Naive thymus-derived CD8-positive, alpha-beta T cell (primary cell): ENCODE results near the gene NISCH. TPM values are rescaled to one million over a fixed set of nuclear protein-coding genes. Genes with fewer than 3 reads are reported as not detected.

Source experiments
- ATAC-seq, 2 donors: fragments of 150-1000 bp; cut with Tn5 transposase in 1 of 2; sonication (Bioruptor Pico), chemical (Tn5 transposase) in 1 of 2; 1 replicate in 1 of 2; 2 replicates in 1 of 2; pipeline ENCODE4 v1.10.0; 2021; ENCODE audit warnings: mild to moderate bottlenecking in 2 of 2, moderate library complexity in 2 of 2
- POLR2A ChIA-PET: fragments of 350-600 bp; sonication (Branson Sonifier 250); formaldehyde crosslinking; loops from one replicate; lab custom pipeline; 2021; ENCODE audit warnings: antibody characterized with exemption; lab: Charles Lee
- DNase-seq, 10 donors: peaks; one replicate each; pipeline versions ENCODE4 v3.0.0 to v3.0.0-alpha.2; 2020 to 2022
- H3K27ac Mint-ChIP-seq, 10 donors: one replicate each; pipeline ENCODE4 v1.8.0; 2020 to 2022; ENCODE audit warnings: mild to moderate bottlenecking in 10 of 10, mixed read lengths in 10 of 10, moderate library complexity in 4 of 10, inconsistent platforms in 1 of 10
- H3K27me3 Mint-ChIP-seq, 5 donors: one replicate each; pipeline ENCODE4 v1.8.0; 2021 to 2022; ENCODE audit warnings: mixed read lengths in 5 of 5
- H3K36me3 Mint-ChIP-seq, 3 donors: one replicate each; pipeline ENCODE4 v1.8.0; 2020 to 2022; ENCODE audit warnings: mixed read lengths in 3 of 3, mild to moderate bottlenecking in 2 of 3, inconsistent platforms in 1 of 3
- H3K4me1 Mint-ChIP-seq, 4 donors: one replicate each; pipeline ENCODE4 v1.8.0; 2021 to 2022; ENCODE audit warnings: mixed read lengths in 4 of 4
- H3K4me3 Mint-ChIP-seq, 10 donors: one replicate each; pipeline ENCODE4 v1.8.0; 2020 to 2022; ENCODE audit warnings: mild to moderate bottlenecking in 10 of 10, mixed read lengths in 10 of 10, moderate library complexity in 6 of 10, inconsistent platforms in 1 of 10
- H3K9me3 Mint-ChIP-seq, 9 donors: one replicate each; pipeline ENCODE4 v1.8.0; 2020 to 2022; ENCODE audit warnings: mixed read lengths in 9 of 9, mild to moderate bottlenecking in 3 of 9, inconsistent platforms in 1 of 9, moderate library complexity in 1 of 9
- polyA plus RNA-seq, 3 donors: library from polyadenylated mRNA; unstranded; fragments of 300-500 nt; fragmentation: Illumina TruSeq; gene quantifications; one replicate each; pipeline ENCODE4 v1.2.3, GENCODE V29; 2021
- total RNA-seq, 8 experiments: library from RNA in 2 of 8; stranded (reverse) in 2 of 8; gene quantifications; one replicate each; pipeline ENCODE4 v1.2.3 and lab custom pipeline; 2021 to 2026

The NISCH gene
- total and polyA plus RNA-seq, 5 experiments from 2014 or later, result 17.8 to 191 (median 30.1) TPM

GRCh38 chr3:52494445-52494844 lies 39.0 kb downstream of the NISCH start:
- peak overlapping the region in 5 of 10 donors; percentile 16 to 92 (median 69) for H3K27ac Mint-ChIP-seq
- H3K27me3 Mint-ChIP-seq, result peaks cover 0 to 2% (median 0%) of the 10 kb centered on the region in 5 donors
- no peak for ATAC-seq
- POLR2A ChIA-PET, result no interaction called here
- no peaks in the 10 kb centered on the region for H3K9me3 Mint-ChIP-seq
- H3K4me1 Mint-ChIP-seq, result peaks cover 4 to 17% (median 9%) of the 10 kb centered on the region in 4 donors
- no peak for DNase-seq
- H3K36me3 Mint-ChIP-seq, result peaks cover 0 to 22% (median 2%) of the 10 kb centered on the region in 3 donors
- peak overlapping the region in 4 of 10 donors; percentile 26 to 58 (median 32) for H3K4me3 Mint-ChIP-seq

- Mint-ChIP-seq H3K36me3 (peaks cover 0 to 20% (median 2%) of the 10 kb centered on the region in 3 donors), H3K4me3 (peak within 1 kb of the TSS in 4 of 10 donors; percentile 26 to 58 (median 32)), H3K9me3 (no peaks in the 10 kb centered on the region), H3K4me1 (peaks cover 4 to 17% (median 9%) of the 10 kb centered on the region in 4 donors), H3K27me3 (peaks cover 0 to 2% (median 0%) of the 10 kb centered on the region in 5 donors), H3K27ac (peak within 1 kb of the TSS in 5 of 10 donors; percentile 16 to 92 (median 69))
- DNase-seq (no peak), ATAC-seq (peak; percentile 29 to 39)
- POLR2A ChIA-PET, result no interaction called here
These were observed 39.6 kb downstream of the NISCH start, which contains the start of gene STAB1 for GRCh38 chr3:52494886-52495495. Gene STAB1 (plus strand): TSS chr3:52495338. CDS start chr3:52495414, 76 bp downstream.

- H3K36me3 Mint-ChIP-seq, result peaks cover 0 to 16% (median 0%) of the 10 kb centered on the region in 3 donors
- POLR2A ChIA-PET, result no interaction called here
- no peak for ATAC-seq
- peaks cover 0 to 2% (median 0%) of the 10 kb centered on the region in 5 donors for H3K27me3 Mint-ChIP-seq
- no peak for DNase-seq
- H3K4me1 Mint-ChIP-seq, result peaks cover 4 to 17% (median 9%) of the 10 kb centered on the region in 4 donors
- no peaks in the 10 kb centered on the region for H3K9me3 Mint-ChIP-seq
- no peak overlapping the region for H3K27ac Mint-ChIP-seq
- no peak overlapping the region for H3K4me3 Mint-ChIP-seq
These were observed 40.6 kb downstream of the NISCH start for GRCh38 chr3:52495777-52496602.

- peaks cover 0 to 2% (median 0%) of the 10 kb centered on the region in 5 donors for H3K27me3 Mint-ChIP-seq
- DNase-seq (peak in 1 of 10 donors; percentile 27), ATAC-seq (no peak)
- H3K36me3 Mint-ChIP-seq, result no peaks in the 10 kb centered on the region
- peak overlapping the region in 1 of 10 donors; percentile 56 for H3K27ac Mint-ChIP-seq
- H3K4me3 Mint-ChIP-seq, result no peak overlapping the region
- POLR2A ChIA-PET, result no interaction called here
- no peaks in the 10 kb centered on the region for H3K9me3 Mint-ChIP-seq
- H3K4me1 Mint-ChIP-seq, result peaks cover 4 to 17% (median 9%) of the 10 kb centered on the region in 4 donors
These were observed 43.0 kb downstream of the NISCH start for GRCh38 chr3:52498137-52499054.

GRCh38 chr3:52501046-52501445 lies 45.6 kb downstream of the NISCH start:
- Mint-ChIP-seq H3K9me3 (no peaks in the 10 kb centered on the region), H3K27ac (no peak overlapping the region), H3K36me3 (no peaks in the 10 kb centered on the region), H3K4me1 (peaks cover 0 to 13% (median 2%) of the 10 kb centered on the region in 4 donors), H3K27me3 (peaks cover 0 to 2% (median 0%) of the 10 kb centered on the region in 5 donors), H3K4me3 (no peak overlapping the region)
- DNase-seq (no peak), ATAC-seq (no peak)
- POLR2A ChIA-PET, result no interaction called here

GRCh38 chr3:52502001-52502400 lies 46.6 kb downstream of the NISCH start:
- H3K4me1 Mint-ChIP-seq, result peaks cover 0 to 13% (median 2%) of the 10 kb centered on the region in 4 donors
- H3K36me3 Mint-ChIP-seq, result no peaks in the 10 kb centered on the region
- DNase-seq (no peak), ATAC-seq (no peak)
- POLR2A ChIA-PET, result interaction anchor here (1.0 kb wide), 1 partner anchor 34 kb away, joined by 3 read pairs; the partner anchor contains the start of gene UQCC5
- H3K4me3 Mint-ChIP-seq, result no peak overlapping the region
- no peak overlapping the region for H3K27ac Mint-ChIP-seq
- no peaks in the 10 kb centered on the region for H3K9me3 Mint-ChIP-seq
- peaks cover 0 to 2% (median 0%) of the 10 kb centered on the region in 5 donors for H3K27me3 Mint-ChIP-seq

GRCh38 chr3:52502808-52503350 lies 47.5 kb downstream of the NISCH start:
- Mint-ChIP-seq H3K27me3 (no peaks in the 10 kb centered on the region), H3K4me3 (no peak overlapping the region), H3K4me1 (peaks cover 0 to 13% (median 2%) of the 10 kb centered on the region in 4 donors), H3K27ac (no peak overlapping the region), H3K9me3 (no peaks in the 10 kb centered on the region), H3K36me3 (no peaks in the 10 kb centered on the region)
- DNase-seq, result no peak
- POLR2A ChIA-PET, result interaction anchor here (1.0 kb wide), 1 partner anchor 33 kb away, joined by 3 read pairs; the partner anchor contains the start of gene UQCC5
- no peak for ATAC-seq

- Mint-ChIP-seq H3K27ac (no peak overlapping the region), H3K36me3 (no peaks in the 10 kb centered on the region), H3K4me1 (peaks cover 0 to 4% (median under 1%) of the 10 kb centered on the region in 4 donors), H3K9me3 (no peaks in the 10 kb centered on the region), H3K4me3 (no peak overlapping the region), H3K27me3 (no peaks in the 10 kb centered on the region)
- ATAC-seq, result no peak
- DNase-seq, result no peak
- POLR2A ChIA-PET, result interaction anchor here (0.6 kb wide), 1 partner anchor 590 kb away, joined by 4 read pairs; no protein-coding TSS in a partner anchor
These were observed 48.5 kb downstream of the NISCH start for GRCh38 chr3:52503788-52504424.

GRCh38 chr3:52504977-52505376 lies 49.6 kb downstream of the NISCH start:
- DNase-seq (no peak), ATAC-seq (no peak)
- Mint-ChIP-seq H3K27me3 (no peaks in the 10 kb centered on the region), H3K36me3 (no peaks in the 10 kb centered on the region), H3K9me3 (no peaks in the 10 kb centered on the region), H3K4me3 (no peak overlapping the region), H3K27ac (no peak overlapping the region), H3K4me1 (no peaks in the 10 kb centered on the region)
- POLR2A ChIA-PET, result no interaction called here

- H3K9me3 Mint-ChIP-seq, result no peaks in the 10 kb centered on the region
- no peaks in the 10 kb centered on the region for H3K27me3 Mint-ChIP-seq
- POLR2A ChIA-PET, result no interaction called here
- no peak overlapping the region for H3K27ac Mint-ChIP-seq
- no peaks in the 10 kb centered on the region for H3K4me1 Mint-ChIP-seq
- ATAC-seq (no peak), DNase-seq (no peak)
- H3K4me3 Mint-ChIP-seq, result no peak overlapping the region
- no peaks in the 10 kb centered on the region for H3K36me3 Mint-ChIP-seq
These were observed 51.0 kb downstream of the NISCH start for GRCh38 chr3:52506266-52506966.

- no peaks in the 10 kb centered on the region for H3K36me3 Mint-ChIP-seq
- no peaks in the 10 kb centered on the region for H3K4me1 Mint-ChIP-seq
- H3K4me3 Mint-ChIP-seq, result no peak overlapping the region
- POLR2A ChIA-PET, result no interaction called here
- H3K27ac Mint-ChIP-seq, result no peak overlapping the region
- H3K9me3 Mint-ChIP-seq, result no peaks in the 10 kb centered on the region
- no peaks in the 10 kb centered on the region for H3K27me3 Mint-ChIP-seq
- ATAC-seq (no peak), DNase-seq (no peak)
These were observed 52.0 kb downstream of the NISCH start for GRCh38 chr3:52507359-52507758.
